WTC11 (cell line): Measurements from ENCODE around the gene NAV2.

Source experiments
- ATF3 ChIP-seq: sonication (generic); formaldehyde crosslinking; conservative IDR thresholded peaks from 2 replicates; pipeline ENCODE4 v1.8.1; 2022; ENCODE audit warnings: mild to moderate bottlenecking, missing genetic modification reagents
- CBFB ChIP-seq: sonication (generic); formaldehyde crosslinking; IDR thresholded peaks from 2 replicates; pipeline ENCODE4 v1.8.1; 2022; ENCODE audit warnings: mild to moderate bottlenecking, low read depth, missing genetic modification reagents
- CTCF ChIP-seq: fragments of 200-600 bp; IDR thresholded peaks from 2 replicates; pipeline ENCODE4 v1.8.0; 2022; ENCODE audit warnings: antibody characterized with exemption
- E2F1 ChIP-seq: sonication (generic); formaldehyde crosslinking; IDR thresholded peaks from 2 replicates; pipeline ENCODE4 v1.8.0; 2022; ENCODE audit warnings: mild to moderate bottlenecking, missing genetic modification reagents
- E2F5 ChIP-seq: sonication (generic); formaldehyde crosslinking; IDR thresholded peaks from 2 replicates; pipeline ENCODE4 v1.8.1; 2022; ENCODE audit warnings: mild to moderate bottlenecking, moderate library complexity, missing genetic modification reagents
- MAX ChIP-seq: sonication (generic); formaldehyde crosslinking; IDR thresholded peaks from 2 replicates; pipeline ENCODE4 v1.8.0; 2022; ENCODE audit warnings: mild to moderate bottlenecking, missing genetic modification reagents
- NR1H2 ChIP-seq: sonication (generic); formaldehyde crosslinking; IDR thresholded peaks from 2 replicates; pipeline ENCODE4 v1.9.0; 2021; ENCODE audit warnings: mild to moderate bottlenecking, moderate library complexity, missing genetic modification reagents
- NR2C2 ChIP-seq: sonication (generic); formaldehyde crosslinking; IDR thresholded peaks from 2 replicates; pipeline ENCODE4 v1.8.0; 2022; ENCODE audit warnings: mild to moderate bottlenecking, missing genetic modification reagents
- USF1 ChIP-seq: sonication (generic); formaldehyde crosslinking; IDR thresholded peaks from 2 replicates; pipeline ENCODE4 v1.8.0; 2022; ENCODE audit warnings: mild to moderate bottlenecking, missing genetic modification reagents
- USF2 ChIP-seq: sonication (generic); formaldehyde crosslinking; IDR thresholded peaks from 2 replicates; pipeline ENCODE4 v1.8.1; 2023; ENCODE audit warnings: mild to moderate bottlenecking, missing genetic modification reagents, moderate library complexity

- no peak for TF ChIP-seq CBFB (CRISPR knock-in tag)
- TF ChIP-seq NR1H2 = no peak
- no peak for TF ChIP-seq CTCF
- TF ChIP-seq NR2C2 (CRISPR knock-in tag) = no peak
- no peak for TF ChIP-seq USF2
- TF ChIP-seq MAX = no peak
- no peak for TF ChIP-seq E2F5
- no peak for TF ChIP-seq USF1
- no peak for TF ChIP-seq E2F1 (CRISPR knock-in tag)
- no peak for TF ChIP-seq ATF3 (CRISPR knock-in tag)
Observed at GRCh38 chr11:19956228-19956627, 243.6 kb downstream of the NAV2 start.
